GM13976 (cell line): Measurements from ENCODE around the gene NAPB.

Source experiments
- DNase-seq: peaks from one replicate; pipeline ENCODE4 v3.0.0; 2012; ENCODE audit warnings: low spot score
- CTCF ChIP-seq: IDR thresholded peaks from 2 replicates; pipeline ENCODE4 v1.5.1; 2012; ENCODE audit warnings: borderline replicate concordance, mild to moderate bottlenecking; ENCODE audit not compliant: insufficient read depth; ENCODE audit errors: extremely low read depth, missing control alignments, control extremely low read depth
- in situ Hi-C: fragments of 300-500 bp; cut with MboI; formaldehyde crosslinking; loops from one replicate; pipeline ENCODE4 v1.12.0; 2022; ENCODE audit warnings: low sequenced_read_pairs, mixed read lengths, inconsistent platforms; ENCODE audit not compliant: unreplicated experiment

Gene NAPB

DNA sequence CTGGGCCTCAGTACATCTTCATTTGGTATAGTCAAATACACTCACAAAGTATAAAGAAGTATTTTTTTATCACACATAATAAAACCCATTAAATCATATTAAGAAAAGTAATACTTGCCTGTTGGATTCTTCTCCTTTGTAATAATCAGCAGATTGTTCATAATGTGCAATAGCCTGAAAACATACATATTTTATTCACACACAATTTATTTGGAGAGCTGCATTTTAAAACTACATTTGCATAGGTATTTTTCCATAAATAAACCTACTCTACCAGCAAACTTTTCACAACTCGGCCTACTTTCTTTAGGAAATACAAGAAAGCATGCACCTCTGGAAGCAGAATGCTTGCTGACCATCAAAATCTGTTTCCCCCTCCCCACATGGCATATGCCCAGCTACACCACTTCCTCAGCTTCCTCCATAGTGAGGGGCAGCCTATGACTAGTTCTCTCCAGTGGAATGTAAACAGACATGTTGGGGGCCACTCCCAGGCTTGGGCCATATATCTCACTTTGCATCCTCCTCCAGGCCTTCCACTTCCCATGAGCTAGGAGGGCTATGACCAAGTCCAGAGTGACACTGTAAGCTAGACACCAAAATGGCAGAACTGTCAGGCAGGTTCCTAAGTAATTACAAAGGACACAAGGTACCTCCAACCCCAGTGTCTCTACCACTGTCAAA lies 31.1 kb downstream of the NAPB start:
- TF ChIP-seq CTCF, result no peak
- in situ Hi-C loops, result no loop called here
- no peak for DNase-seq

DNA sequence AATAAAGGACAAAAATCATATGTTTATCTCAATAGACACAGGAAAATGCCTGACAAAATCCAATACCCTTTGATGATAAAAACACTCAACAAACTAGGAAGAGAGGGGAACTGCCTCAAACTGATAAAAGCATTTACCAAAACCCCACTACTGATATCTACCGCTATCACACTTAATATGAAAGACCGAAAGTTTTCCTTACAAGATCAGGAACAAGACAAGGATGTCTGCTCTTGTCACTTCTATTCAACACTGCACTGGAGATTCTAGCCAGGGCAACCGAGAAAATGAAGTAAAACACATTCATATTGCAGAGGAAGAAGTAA lies 34.2 kb downstream of the NAPB start:
- no peak for DNase-seq
- no peak for TF ChIP-seq CTCF
- in situ Hi-C loops, result no loop called here

DNA sequence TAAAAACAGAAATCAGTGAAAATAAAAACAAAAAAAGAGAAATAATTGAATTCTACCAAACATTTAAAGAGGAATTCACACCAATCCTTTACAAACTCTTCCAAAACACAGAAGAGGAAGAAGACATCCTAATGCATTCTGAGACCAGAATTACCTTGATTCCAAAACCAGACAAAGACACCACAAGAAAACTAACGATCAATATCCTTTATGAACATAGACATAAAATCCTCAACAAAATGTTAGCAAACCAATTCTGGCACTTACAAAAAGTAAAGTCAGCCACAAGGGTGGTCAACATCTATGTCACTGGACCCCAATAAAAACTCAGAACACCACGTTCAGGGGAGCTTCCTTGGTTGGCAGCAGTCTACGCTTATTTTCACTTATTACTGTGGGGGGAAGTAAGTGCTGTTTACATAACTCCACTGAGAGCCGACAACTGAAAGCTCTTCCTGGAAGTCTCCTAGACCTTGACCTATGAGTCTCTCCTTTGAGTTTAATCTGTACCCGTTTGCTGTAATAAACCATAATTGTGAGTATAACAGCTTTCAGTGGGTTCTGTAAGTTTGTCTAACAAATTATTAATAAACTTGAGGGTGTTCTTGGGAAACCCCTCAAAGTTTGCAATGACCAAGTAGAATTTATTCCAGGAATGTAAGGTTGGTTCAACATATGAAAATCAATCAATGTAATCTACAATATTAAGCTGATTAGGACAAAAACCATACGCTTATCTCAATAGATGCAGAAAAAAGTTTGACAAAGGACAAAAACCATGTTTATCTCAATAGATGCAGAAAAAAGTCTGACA lies 34.8 kb downstream of the NAPB start:
- in situ Hi-C loops, result no loop called here
- no peak for TF ChIP-seq CTCF
- no peak for DNase-seq

- DNase-seq, result no peak
- in situ Hi-C loops, result no loop called here
- no peak for TF ChIP-seq CTCF
These were observed 39.4 kb downstream of the NAPB start for GRCh38 chr20:23381876-23382275.

DNA sequence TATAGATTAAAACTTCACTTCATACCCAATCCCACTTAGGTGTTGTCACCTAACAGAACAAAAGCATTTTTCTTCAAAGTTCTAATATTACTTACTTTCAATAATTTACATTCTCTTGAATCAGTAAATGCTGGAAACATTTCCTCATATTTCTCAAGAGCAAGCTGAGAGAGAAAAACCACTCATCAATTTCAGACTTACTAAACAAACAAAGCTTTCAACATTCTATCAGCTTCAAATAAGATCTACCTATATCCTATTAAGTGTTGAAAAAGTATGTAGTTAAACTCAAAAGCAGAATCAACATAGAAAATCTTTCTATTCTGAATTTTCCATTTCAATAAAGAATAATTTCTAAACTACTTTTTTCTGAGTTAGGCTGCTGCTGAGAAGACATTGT lies 41.5 kb downstream of the NAPB start:
- in situ Hi-C loops, result no loop called here

GRCh38 chr20:23375827-23376226 lies 45.5 kb downstream of the NAPB start:
- TF ChIP-seq CTCF, result no peak
- in situ Hi-C loops, result no loop called here
- no peak for DNase-seq

More for the DNA sequence above, 41.5 kb downstream of the NAPB start:
- no peak for TF ChIP-seq CTCF
- no peak for DNase-seq
